ENCODE data around the gene TC2N. TPM values are rescaled to one million over a fixed set of nuclear protein-coding genes. Genes with fewer than 3 reads are reported as not detected.

TC2N gene
- total and polyA plus RNA-seq, 2 experiments from 2014 or later = 10.0 to 35.0 TPM

- H3K9me3 Mint-ChIP-seq = no peaks in the 10 kb centered on the region
- no peak for ATAC-seq
- no peak for TF ChIP-seq CREB1 (CRISPR knock-in tag; IDR thresholded peaks at IDR 0.05; ENCODE audit: low read depth)
- TF ChIP-seq, protein P1, sequence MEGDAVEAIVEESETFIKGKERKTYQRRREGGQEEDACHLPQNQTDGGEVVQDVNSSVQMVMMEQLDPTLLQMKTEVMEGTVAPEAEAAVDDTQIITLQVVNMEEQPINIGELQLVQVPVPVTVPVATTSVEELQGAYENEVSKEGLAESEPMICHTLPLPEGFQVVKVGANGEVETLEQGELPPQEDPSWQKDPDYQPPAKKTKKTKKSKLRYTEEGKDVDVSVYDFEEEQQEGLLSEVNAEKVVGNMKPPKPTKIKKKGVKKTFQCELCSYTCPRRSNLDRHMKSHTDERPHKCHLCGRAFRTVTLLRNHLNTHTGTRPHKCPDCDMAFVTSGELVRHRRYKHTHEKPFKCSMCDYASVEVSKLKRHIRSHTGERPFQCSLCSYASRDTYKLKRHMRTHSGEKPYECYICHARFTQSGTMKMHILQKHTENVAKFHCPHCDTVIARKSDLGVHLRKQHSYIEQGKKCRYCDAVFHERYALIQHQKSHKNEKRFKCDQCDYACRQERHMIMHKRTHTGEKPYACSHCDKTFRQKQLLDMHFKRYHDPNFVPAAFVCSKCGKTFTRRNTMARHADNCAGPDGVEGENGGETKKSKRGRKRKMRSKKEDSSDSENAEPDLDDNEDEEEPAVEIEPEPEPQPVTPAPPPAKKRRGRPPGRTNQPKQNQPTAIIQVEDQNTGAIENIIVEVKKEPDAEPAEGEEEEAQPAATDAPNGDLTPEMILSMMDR (conservative IDR thresholded peaks at IDR 0.05; ENCODE audit: low read depth in 2 of 2) = no peak
- no peak for TF ChIP-seq JUNB (IDR thresholded peaks at IDR 0.05; ENCODE audit: unreplicated experiment)
- no peak for TF ChIP-seq ZNF331 (CRISPR knock-in tag; IDR thresholded peaks at IDR 0.05; ENCODE audit: low read depth)
- no peak for TF ChIP-seq ETS1 (IDR thresholded peaks at IDR 0.05)
- TF ChIP-seq STAT1 (IDR thresholded peaks at IDR 0.05; ENCODE audit: unreplicated experiment) = no peak
- no peak for TF ChIP-seq ZNF114 (CRISPR knock-in tag; IDR thresholded peaks at IDR 0.05)
- no peak for TF ChIP-seq POLR2AphosphoS5 (IDR thresholded peaks at IDR 0.05; ENCODE audit: low read depth)
- TF ChIP-seq EZH2 (IDR thresholded peaks at IDR 0.05; ENCODE audit: low read depth, unreplicated experiment) = no peak
- no peak for TF ChIP-seq REST (IDR thresholded peaks at IDR 0.05; ENCODE audit: unreplicated experiment)
- TF ChIP-seq EZH2phosphoT487 (IDR thresholded peaks at IDR 0.05; ENCODE audit: unreplicated experiment) = no peak
- TF ChIP-seq NANOG (IDR thresholded peaks at IDR 0.05; ENCODE audit: borderline replicate concordance) = no peak
- TF ChIP-seq, protein P2, sequence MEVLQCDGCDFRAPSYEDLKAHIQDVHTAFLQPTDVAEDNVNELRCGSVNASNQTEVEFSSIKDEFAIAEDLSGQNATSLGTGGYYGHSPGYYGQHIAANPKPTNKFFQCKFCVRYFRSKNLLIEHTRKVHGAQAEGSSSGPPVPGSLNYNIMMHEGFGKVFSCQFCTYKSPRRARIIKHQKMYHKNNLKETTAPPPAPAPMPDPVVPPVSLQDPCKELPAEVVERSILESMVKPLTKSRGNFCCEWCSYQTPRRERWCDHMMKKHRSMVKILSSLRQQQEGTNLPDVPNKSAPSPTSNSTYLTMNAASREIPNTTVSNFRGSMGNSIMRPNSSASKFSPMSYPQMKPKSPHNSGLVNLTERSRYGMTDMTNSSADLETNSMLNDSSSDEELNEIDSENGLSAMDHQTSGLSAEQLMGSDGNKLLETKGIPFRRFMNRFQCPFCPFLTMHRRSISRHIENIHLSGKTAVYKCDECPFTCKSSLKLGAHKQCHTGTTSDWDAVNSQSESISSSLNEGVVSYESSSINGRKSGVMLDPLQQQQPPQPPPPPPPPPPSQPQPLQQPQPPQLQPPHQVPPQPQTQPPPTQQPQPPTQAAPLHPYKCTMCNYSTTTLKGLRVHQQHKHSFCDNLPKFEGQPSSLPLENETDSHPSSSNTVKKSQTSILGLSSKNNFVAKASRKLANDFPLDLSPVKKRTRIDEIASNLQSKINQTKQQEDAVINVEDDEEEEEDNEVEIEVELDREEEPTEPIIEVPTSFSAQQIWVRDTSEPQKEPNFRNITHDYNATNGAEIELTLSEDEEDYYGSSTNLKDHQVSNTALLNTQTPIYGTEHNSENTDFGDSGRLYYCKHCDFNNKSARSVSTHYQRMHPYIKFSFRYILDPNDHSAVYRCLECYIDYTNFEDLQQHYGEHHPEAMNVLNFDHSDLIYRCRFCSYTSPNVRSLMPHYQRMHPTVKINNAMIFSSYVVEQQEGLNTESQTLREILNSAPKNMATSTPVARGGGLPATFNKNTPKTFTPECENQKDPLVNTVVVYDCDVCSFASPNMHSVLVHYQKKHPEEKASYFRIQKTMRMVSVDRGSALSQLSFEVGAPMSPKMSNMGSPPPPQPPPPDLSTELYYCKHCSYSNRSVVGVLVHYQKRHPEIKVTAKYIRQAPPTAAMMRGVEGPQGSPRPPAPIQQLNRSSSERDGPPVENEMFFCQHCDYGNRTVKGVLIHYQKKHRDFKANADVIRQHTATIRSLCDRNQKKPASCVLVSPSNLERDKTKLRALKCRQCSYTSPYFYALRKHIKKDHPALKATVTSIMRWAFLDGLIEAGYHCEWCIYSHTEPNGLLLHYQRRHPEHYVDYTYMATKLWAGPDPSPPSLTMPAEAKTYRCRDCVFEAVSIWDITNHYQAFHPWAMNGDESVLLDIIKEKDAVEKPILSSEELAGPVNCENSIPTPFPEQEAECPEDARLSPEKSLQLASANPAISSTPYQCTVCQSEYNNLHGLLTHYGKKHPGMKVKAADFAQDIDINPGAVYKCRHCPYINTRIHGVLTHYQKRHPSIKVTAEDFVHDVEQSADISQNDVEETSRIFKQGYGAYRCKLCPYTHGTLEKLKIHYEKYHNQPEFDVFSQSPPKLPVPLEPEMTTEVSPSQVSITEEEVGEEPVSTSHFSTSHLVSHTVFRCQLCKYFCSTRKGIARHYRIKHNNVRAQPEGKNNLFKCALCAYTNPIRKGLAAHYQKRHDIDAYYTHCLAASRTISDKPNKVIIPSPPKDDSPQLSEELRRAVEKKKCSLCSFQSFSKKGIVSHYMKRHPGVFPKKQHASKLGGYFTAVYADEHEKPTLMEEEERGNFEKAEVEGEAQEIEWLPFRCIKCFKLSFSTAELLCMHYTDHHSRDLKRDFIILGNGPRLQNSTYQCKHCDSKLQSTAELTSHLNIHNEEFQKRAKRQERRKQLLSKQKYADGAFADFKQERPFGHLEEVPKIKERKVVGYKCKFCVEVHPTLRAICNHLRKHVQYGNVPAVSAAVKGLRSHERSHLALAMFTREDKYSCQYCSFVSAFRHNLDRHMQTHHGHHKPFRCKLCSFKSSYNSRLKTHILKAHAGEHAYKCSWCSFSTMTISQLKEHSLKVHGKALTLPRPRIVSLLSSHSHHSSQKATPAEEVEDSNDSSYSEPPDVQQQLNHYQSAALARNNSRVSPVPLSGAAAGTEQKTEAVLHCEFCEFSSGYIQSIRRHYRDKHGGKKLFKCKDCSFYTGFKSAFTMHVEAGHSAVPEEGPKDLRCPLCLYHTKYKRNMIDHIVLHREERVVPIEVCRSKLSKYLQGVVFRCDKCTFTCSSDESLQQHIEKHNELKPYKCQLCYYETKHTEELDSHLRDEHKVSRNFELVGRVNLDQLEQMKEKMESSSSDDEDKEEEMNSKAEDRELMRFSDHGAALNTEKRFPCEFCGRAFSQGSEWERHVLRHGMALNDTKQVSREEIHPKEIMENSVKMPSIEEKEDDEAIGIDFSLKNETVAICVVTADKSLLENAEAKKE (CRISPR knock-in tag; IDR thresholded peaks at IDR 0.05) = no peak
Observed at GRCh38 chr14:91861091-91861490, 6.2 kb downstream of the TC2N start.

More at GRCh38 chr14:91861091-91861490, 6.2 kb downstream of the TC2N start:
- H3K36me3 Mint-ChIP-seq (ENCODE audit: low read depth) = no peaks in the 10 kb centered on the region
- Histone ChIP-seq H3K36me3 (ENCODE audit: insufficient read depth) (no peaks in the 10 kb centered on the region), H4K20me1 (replicated peaks; ENCODE audit: insufficient read depth) (no peaks in the 10 kb centered on the region), H3K27me3 (ENCODE audit: insufficient read depth) (no peaks in the 10 kb centered on the region), H3K4me1 (ENCODE audit: insufficient read depth) (peaks cover 6% of the 10 kb centered on the region), H3F3A (replicated peaks; ENCODE audit: low read depth) (no peaks in the 10 kb centered on the region), H3K4me3 (no peak overlapping the region), H2AFZ (no peak overlapping the region), H3K79me2 (replicated peaks; ENCODE audit: insufficient read depth) (no peaks in the 10 kb centered on the region), H3K9me2 (ENCODE audit: insufficient read depth) (no peaks in the 10 kb centered on the region), H3K4me2 (no peak overlapping the region), H3K27ac (ENCODE audit: low read depth) (no peak overlapping the region)
- peaks cover 3% of the 10 kb centered on the region for H3K27me3 Mint-ChIP-seq (ENCODE audit: insufficient read depth, low read depth, poor library complexity)
- no peak for DNase-seq (ENCODE audit: low spot score)
- H3K4me3 Mint-ChIP-seq = no peak overlapping the region
- no peak overlapping the region for H3K27ac Mint-ChIP-seq
- peaks cover 12% of the 10 kb centered on the region for H3K4me1 Mint-ChIP-seq

All from GM23338 (cell line).